HG02885 (cell line): ENCODE measurements around the gene DBN1.

Source experiments
- ATAC-seq: cut with Tn5 transposase; IDR thresholded peaks from one replicate; pipeline ENCODE4 v1.9.1; 2021; ENCODE audit warnings: mild to moderate bottlenecking; ENCODE audit not compliant: unreplicated experiment, poor library complexity

Gene DBN1

DNA sequence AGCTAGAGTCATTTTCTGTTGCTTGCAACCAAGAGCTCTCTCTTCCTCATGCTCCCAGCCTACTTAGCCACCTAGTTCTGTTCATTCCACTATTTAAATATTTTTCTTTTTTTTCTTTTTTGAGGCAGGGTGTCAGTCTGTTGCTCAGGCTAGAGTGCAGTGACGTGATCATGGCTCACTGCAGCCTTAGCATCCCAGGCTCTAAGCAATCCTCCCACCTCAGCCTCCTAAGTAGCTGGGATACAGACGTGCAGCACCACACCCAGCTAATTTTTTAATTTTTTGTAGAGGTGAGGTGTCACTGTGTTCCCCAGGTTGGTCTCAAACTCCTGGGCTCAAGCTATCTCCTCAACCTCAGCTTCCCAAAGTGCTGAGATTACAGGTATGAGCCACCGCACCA lies 59.0 kb downstream of the DBN1 start:
- ATAC-seq, result no peak

DNA sequence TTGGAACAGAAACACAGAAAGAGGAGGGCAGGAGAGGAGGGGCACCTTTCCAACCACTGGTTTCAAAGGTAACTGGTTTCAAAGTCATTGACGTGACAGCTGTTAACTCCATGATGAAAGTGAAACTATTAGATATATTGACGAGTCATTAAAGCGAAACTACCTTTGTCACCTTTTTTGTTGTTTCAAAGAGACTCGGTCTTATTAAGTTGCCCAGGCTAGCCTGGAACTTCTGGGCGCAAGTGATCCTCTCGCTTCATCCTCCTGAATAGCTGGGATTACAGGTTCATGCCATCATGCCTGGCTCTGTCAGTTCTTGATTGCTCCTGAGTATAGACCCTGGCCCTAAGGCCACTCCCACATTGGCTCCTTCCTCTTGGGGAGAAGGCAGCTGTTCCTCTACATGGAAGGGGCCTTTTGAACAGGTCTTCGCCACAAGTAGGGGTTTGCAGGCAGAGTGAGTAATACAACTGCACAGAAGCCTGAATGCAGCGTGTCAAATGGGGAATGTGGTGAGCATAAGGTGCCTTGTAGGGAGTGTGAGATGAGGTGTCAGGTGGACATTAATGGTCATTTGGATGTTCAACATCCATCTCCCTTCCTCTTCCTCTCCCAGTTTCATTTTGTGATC lies 60.7 kb downstream of the DBN1 start:
- ATAC-seq, result no peak

DNA sequence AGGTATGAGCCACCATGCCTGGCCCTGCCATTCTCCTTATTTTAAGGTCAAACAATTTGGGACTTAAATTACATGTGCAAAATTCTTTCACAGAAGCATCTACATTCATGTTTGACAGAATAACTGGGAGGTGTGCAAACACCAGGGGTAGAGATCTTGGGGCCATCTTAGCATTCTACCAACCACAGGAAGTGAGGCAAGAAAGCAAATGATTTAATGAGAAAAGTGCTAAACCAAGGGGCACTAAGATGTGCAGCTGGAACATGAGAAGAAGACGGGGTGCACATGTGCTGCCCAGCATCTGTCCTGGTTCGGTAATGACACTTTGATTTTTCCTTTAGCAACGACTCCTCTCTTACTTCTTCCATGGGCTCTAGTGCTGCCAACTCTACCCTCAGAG lies 62.9 kb downstream of the DBN1 start:
- ATAC-seq, result no peak

DNA sequence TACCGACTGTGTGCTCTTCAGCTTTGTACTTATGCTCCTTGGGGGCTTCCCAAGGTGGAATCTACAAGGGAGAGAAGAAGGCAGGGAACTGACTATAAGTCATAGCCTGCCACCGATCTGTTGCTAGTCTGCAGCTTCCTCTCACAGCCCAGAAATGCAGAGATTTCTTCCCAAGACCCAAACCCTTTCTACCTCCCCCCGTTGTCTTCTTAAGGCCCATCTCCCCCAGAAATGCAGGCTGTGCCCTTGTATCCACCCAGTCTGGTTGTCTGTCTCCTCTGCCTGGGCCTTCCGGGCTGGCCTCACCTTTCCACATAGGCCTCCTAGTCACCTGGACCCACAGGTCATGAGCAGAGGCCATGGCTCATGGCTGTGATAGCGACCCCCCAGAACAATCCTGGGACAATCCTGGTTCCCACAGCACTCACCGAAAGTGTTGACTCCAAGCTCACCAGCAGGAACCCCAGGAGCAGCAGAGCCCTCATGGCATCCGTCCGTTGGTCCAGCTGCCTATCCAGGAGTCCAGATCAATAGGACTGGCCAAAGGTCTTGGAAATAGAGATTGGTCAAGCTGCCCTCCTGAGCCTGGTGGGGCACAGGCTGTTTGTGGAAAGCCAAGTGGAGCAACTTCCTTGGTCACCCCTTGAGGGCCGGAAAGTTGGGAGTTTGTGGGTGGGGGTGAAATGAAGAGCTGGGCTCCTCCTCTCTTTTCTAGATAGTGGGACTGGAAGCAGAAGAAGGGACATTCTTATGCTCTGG lies 64.2 kb downstream of the DBN1 start, which contains the start of gene F12:
TSS of gene F12 (minus strand) at position 522 of the 759 bp plus-strand sequence. CDS start at position 485, 37 bp downstream.
- no peak for ATAC-seq
